Hematopoietic multipotent progenitor cell treated with erythropoietin and hydrocortisone succinate and interleukin-3 and kit ligand, for 8 days (in vitro differentiated cells): ENCODE measurements around the gene MAP2K3.
"Not testable (repeated sequence)": the region's sequence is repeated elsewhere in the genome, so short reads cannot be mapped to it uniquely, and the experiment has no call there.

Source experiments
- DNase-seq: peaks from one replicate; pipeline ENCODE4 v3.0.0-alpha.2; 2015

The MAP2K3 gene

DNA sequence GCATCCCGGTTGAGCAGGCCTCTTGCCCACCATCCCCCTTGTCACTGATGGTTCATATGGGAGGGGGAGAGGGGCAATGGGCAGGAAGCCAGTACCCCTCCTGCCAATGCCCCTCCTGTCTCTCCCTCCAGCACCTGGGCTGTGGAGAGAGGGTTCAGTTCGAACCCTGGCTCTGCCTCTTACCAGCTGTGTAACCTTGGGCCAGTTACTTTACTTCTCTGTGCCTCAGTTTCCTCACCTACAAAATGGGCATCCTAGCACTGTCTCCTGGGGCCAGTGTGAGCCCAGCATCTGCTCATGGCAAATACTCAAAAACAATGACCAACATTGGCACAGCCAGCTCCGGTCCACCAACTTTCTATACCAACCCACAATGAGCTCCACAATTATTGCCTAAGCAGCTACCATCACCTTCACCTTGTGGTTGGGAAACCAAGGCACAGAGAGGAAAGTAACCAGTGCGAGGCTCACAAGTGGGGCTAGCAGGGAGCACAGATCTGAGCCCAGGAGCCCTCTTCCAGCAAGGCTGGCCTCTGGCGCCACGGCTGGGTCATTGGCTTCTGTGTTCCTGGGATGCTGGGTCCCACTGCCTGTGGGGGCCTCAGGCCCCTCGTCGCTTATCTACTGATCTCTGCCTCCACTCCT is 53.6 kb downstream of the MAP2K3 start:
- not testable (repeated sequence) for DNase-seq

GRCh38 chr17:21339011-21339410 is 54.5 kb downstream of the MAP2K3 start:
- DNase-seq, result no peak

GRCh38 chr17:21339571-21339970 is 55.1 kb downstream of the MAP2K3 start:
- DNase-seq, result not testable (repeated sequence)

GRCh38 chr17:21340407-21340806 is 55.9 kb downstream of the MAP2K3 start:
- not testable (repeated sequence) for DNase-seq

- not testable (repeated sequence) for DNase-seq
Observed at GRCh38 chr17:21341279-21341678, 56.8 kb downstream of the MAP2K3 start.

DNA sequence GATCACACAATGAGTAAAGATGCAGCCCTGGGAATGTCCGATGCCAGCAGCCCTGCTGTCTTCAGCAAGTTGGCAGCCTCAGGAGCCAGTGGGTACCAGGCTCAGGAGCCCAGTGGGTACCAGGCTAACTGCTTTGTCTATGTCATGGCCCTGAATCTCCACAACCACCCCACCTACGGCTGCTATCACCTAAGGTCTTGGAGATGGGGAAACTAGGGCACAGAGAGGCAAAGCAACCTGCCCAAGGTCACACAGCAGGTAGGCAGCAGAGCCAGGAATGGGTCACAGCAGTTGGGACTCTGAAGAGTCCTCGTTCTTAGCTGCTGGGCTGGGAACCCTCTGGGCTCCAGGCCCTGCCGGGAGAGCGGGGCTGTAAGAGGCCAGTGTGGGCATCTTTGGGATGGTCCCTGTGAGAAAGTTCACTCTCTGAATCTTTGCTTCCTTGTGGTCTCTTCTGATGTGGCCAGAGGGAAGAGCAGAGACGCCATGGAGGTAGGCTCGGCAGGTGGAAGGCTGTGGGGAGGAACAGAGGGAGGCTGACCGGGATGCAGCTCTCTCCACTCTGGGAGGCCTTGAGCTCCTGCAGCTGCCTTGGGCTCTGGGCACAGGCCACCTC is 57.5 kb downstream of the MAP2K3 start:
- DNase-seq, result not testable (repeated sequence)

DNA sequence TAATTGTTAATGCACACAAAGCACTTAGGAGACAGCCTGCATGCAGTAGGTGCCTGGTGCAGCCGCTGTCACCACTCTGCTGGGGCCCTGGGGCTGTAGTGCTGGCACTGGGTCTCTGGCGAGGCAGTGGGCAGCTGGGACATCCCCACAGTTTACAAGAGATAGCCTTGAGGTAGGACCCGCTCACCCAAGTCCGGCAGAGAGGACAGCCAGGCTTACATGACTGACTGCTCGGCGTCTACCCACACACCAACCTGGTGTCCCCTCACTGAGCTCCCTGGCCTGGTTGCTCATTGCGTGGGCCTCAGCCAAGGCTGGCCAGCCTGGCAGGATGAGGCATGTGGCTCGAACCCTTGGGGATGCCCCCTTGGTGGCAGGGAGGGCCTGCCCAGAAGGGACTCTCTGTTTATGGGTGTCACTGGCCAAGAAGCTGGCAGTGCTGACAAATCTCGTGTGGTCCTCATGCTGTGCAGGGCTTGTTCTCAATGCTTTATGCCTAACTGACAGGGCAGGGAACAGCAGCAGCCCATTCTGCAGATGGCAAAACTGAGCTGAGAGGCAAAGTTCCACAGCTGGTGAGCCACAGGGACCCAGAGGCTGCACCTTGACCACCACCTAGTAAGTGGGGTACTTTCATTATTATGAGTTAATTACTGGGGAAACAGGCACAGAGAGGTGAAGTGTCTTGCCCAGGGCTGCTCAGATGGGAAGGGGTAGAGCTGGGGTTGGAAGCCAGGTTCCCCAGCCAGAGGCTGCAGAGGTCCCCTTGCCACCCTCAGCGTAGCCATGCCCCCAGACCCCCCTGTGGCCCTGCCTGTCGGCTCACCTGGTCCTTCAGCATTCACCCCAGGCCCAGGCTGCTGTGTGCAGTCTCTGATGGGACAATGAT is 58.8 kb downstream of the MAP2K3 start:
- DNase-seq, result not testable (repeated sequence)

DNA sequence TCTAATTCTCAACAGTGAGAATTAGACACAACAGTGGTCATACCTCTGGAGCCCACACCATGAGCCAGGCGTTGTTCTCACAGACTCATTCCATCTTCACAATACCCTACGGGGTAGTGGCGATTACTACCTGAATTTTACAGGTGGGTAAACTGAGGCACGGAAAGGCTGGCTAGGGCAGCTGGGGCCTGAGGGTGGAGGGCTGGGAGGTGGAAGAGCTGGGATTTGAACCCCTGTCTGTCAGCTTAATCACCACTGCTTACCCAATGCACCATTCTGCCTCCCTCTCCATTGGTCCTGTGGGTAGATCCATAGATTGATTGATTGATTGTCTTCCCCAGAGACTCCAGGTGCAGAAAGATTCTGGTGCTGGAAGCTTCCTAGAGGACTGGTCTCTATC is 60.3 kb downstream of the MAP2K3 start:
- not testable (repeated sequence) for DNase-seq

DNA sequence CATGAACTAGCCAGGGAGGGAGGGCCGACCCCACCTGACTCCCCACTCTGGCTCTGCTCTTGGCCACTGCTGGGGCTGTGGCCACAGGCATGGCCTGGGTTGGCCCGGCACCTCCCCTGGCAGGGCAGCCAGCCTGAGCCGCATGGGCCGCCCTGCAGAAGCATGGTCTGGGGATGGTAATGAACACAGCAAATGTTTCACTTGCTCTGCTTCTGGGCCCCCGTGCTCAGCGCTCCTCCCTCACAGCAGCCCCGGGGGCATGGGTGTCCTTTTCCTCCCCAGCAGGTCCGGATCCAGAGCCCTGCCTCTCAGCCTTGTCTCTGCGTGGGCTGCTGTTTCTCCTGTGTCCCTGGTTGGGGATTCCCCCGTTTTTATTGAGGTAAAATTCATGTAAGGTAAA is 60.7 kb downstream of the MAP2K3 start:
- no peak for DNase-seq

DNA sequence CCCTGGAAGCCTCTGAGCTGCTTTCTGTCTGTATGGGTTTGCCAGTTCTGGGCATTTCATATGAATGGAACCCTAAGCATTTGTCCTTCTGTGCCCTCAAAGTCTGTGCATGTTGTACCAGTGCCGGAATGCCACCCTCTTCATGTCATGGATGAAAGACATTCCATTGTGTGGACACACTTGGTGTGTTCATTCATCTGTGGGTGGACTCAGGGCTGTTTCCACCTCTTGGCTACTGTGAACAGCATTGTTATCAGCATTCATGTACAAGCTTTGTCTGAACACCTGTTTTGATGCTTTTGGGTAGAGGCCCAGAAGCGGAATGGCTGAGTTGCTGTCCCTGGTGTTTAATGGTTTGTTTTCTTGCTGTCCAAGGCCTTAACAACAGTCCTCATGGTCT is 61.6 kb downstream of the MAP2K3 start:
- DNase-seq, result not testable (repeated sequence)

DNA sequence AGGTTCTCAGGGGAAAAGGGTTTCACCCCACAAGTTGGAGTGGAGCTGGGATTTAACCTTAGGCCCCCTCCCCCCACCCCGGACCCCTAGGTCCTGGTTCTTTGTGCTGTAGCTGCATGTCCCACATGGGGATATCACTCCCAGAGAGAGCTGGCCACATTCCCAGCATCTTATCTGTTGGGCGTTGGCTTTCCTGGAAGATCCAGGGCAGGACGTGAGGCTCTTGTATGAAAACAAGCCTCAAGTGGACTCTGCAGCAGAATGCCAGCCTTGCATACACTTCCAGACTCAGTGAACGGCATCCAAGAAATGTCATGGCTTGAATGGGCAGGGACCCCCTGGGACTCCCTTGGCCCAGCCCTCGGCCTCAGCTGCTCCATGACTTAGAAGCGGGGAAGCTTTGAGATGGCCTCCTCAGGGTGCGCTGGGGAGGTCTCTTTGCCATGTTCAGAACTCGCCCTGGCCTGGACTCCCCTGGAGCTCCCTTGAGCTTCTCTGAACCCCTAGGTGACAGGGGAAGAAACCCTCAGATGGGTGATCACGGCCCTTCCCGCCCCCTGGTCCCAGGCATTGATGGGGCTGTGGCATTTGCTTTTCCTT is 62.2 kb downstream of the MAP2K3 start:
- not testable (repeated sequence) for DNase-seq

DNA sequence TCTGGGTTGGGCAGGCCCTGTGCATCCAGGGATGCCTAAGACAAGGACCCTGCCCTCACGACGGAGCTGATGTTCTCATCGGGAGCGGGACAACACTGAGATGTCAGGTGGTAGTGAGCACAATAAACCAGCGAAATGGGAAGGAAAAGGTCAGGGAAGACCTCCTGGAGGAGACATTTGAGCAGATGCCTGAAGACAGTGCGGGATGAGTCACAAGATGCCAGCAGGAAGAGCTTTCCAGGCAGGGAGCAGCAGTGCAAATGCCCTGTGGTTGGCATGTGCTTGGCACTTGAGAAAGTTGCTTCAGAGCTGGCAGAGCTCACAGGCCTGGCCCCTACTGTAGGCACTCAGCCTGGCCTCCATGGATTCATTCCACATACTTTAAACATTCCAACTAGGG is 63.1 kb downstream of the MAP2K3 start:
- not testable (repeated sequence) for DNase-seq

DNA sequence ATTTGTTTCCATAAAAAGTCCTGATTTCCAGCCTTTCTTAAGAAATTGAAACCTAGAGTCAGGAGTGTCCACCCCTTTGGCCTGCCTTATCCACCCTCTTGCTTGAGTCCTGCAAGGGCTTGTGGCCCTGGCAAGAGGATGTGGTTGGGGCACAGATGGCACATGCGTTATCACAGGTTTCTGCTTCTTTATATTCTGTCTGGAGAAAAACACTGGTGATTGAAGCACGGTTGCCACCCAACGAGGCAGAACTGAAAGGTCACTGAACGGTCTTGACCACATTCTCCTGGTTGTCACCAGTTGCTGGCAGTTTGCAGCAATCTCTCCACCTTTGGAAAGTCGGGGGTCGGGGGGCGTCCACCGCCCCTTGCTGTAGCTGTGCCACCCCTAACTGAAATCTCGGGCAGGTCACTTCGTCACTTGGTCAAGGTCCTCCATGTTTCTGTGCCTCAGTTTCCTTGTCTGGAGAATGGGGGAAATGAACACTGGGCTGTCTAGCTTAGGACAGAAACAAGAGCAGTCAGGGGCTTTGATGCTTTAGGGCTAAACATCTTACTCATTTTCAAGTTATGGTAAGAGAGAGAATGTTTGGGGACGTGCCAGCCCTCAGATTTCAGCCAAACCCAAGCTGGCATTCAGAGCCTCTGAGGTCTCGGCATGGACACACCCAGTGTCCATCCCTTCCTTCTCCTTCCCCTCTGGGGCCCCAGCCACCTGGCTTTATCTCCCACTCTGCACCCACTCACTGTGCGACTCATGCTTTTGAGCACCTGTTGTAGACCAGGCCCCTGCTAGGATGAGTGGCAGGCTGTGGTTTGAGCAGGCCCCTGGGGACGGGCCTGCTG is 63.8 kb downstream of the MAP2K3 start:
- not testable (repeated sequence) for DNase-seq

- not testable (repeated sequence) for DNase-seq
Observed at GRCh38 chr17:21348926-21349261, 64.4 kb downstream of the MAP2K3 start.

- DNase-seq, result not testable (repeated sequence)
Observed at GRCh38 chr17:21349358-21350050, 65.0 kb downstream of the MAP2K3 start.

DNA sequence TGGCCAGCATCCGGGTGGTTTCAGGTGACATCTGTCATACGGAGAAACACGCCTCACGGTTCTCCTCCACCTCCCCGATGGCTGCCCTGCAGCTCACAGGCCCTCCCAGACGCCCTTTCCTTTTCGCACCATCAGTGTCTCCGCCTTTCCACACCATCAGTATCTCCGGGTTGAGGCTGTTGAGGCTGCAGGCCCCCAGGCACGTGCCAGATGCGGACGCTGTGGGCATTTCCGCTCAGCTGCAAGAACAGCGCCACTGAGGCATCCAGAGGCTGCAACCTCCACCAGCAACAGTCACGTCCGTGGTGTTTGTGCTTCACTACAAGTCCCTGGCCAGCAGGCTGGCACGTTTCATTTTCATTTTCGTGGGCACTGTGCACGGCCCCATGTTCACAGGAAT is 66.0 kb downstream of the MAP2K3 start:
- DNase-seq, result not testable (repeated sequence)

- no peak for DNase-seq
Observed at GRCh38 chr17:21351366-21352065, 67.0 kb downstream of the MAP2K3 start.

GRCh38 chr17:21352221-21352980 is 67.9 kb downstream of the MAP2K3 start:
- DNase-seq, result no peak

GRCh38 chr17:21352981-21353265 is 68.4 kb downstream of the MAP2K3 start:
- no peak for DNase-seq

DNA sequence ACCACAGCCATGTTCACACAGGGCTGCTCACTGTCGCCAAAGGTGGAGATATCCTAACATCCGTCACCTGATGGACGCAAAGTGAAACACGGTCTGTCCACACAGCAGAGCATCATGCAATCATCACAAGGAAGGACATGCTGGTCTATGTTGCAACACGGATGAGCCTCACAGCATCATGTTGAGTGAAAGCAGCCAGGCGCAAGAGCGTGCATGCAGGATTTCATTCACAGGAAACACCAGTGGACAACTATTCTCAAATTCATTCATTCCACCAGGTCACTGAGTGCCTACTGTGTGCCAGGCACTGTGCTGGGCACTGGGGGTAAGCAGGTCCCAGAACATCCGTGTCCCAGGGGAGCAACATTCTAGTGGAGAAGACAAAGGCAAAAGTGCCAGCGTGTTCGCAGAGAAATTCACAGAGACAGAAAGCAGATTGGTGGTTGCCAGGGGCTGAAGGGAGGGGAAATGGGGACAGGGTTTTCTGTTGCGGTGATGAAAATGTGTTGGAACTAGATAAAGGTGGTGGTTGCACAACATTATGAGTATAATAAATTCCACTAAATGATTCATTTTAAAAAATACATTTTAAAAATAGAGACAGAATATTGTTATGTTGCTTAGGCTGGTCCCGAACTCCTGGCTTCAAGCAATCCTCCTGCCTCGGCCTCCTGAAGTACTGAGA is 69.0 kb downstream of the MAP2K3 start:
- DNase-seq, result peak; percentile 69
